ENCODE results near the gene ITPK1.

Gene ITPK1

GRCh38 chr14:93012506-93012905 lies 103.2 kb downstream of the ITPK1 start:
- no peak for TF ChIP-seq KLF7 (tag by site-specific recombination; IDR thresholded peaks at IDR 0.05; ENCODE audit: borderline replicate concordance)
- TF ChIP-seq ZNF37A (tag by site-specific recombination; IDR thresholded peaks at IDR 0.05): no peak
- Histone ChIP-seq H3K4me1 (ENCODE audit: control insufficient read depth, insufficient read depth, low read length) (peaks cover 5% of the 10 kb centered on the region), H3K4me3 (ENCODE audit: low read depth, low read length) (no peak overlapping the region), H3K9me3 (ENCODE audit: control insufficient read depth, insufficient read depth, low read depth, low read length) (no peaks in the 10 kb centered on the region), H3K27ac (ENCODE audit: extremely low read depth, low read depth, low read length) (no peak overlapping the region), H3K36me3 (ENCODE audit: control insufficient read depth in 2 of 2, insufficient read depth in 1 of 2, low read length in 2 of 2) (peaks cover 0 to 4% of the 10 kb centered on the region in 2 experiments; a peak in 1 of 3 replicates)
- CTCF ChIA-PET: no interaction called here
- POLR2A ChIA-PET: no interaction called here

GRCh38 chr14:93011650-93012325 lies 103.9 kb downstream of the ITPK1 start:
- Histone ChIP-seq H3K36me3 (ENCODE audit: control insufficient read depth in 2 of 2, insufficient read depth in 1 of 2, low read length in 2 of 2) (peaks cover 0 to 4% of the 10 kb centered on the region in 2 experiments; a peak in 1 of 3 replicates), H3K27ac (ENCODE audit: extremely low read depth, low read depth, low read length) (no peak overlapping the region), H3K4me1 (ENCODE audit: control insufficient read depth, insufficient read depth, low read length) (peaks cover 5% of the 10 kb centered on the region), H3K9me3 (ENCODE audit: control insufficient read depth, insufficient read depth, low read depth, low read length) (no peaks in the 10 kb centered on the region), H3K4me3 (ENCODE audit: low read depth, low read length) (no peak overlapping the region)
- no peak for TF ChIP-seq BCL6B (tag by site-specific recombination; IDR thresholded peaks at IDR 0.05)
- TF ChIP-seq ZNF426 (tag by site-specific recombination; IDR thresholded peaks at IDR 0.05): no peak
- TF ChIP-seq ZFP37 (tag by site-specific recombination; IDR thresholded peaks at IDR 0.05): no peak
- TF ChIP-seq BCL11A (tag by site-specific recombination; IDR thresholded peaks at IDR 0.05; ENCODE audit: low read depth): no peak
- TF ChIP-seq HOXC10 (CRISPR knock-in tag; IDR thresholded peaks at IDR 0.05): no peak
- TF ChIP-seq ZSCAN23 (tag by site-specific recombination; IDR thresholded peaks at IDR 0.05): no peak
- TF ChIP-seq KLF8 (tag by site-specific recombination; IDR thresholded peaks at IDR 0.05): no peak
- ChIA-PET POLR2A (no interaction called here), CTCF (interaction anchor here (1.0 kb wide), 1 partner anchor 101 kb away, joined by 4 read pairs; no protein-coding TSS in a partner anchor)

- TF ChIP-seq HOXC10 (CRISPR knock-in tag; IDR thresholded peaks at IDR 0.05) (no peak), ZNF433 (tag by site-specific recombination; IDR thresholded peaks at IDR 0.05; ENCODE audit: low read depth) (no peak), ZNF114 (tag by site-specific recombination; IDR thresholded peaks at IDR 0.05) (no peak), PRDM6 (tag by site-specific recombination; IDR thresholded peaks at IDR 0.05) (no peak), ZFHX2 (tag by site-specific recombination; conservative IDR thresholded peaks at IDR 0.05) (no peak), ZNF10 (tag by site-specific recombination; IDR thresholded peaks at IDR 0.05) (no peak), ZNF391 (tag by site-specific recombination; IDR thresholded peaks at IDR 0.05; ENCODE audit: borderline replicate concordance, low read depth) (no peak), GFI1B (tag by site-specific recombination; IDR thresholded peaks at IDR 0.05) (no peak)
- H3K27ac ChIP-seq (ENCODE audit: extremely low read depth, low read depth, low read length): no peak overlapping the region
- H3K4me3 ChIP-seq (ENCODE audit: low read depth, low read length): no peak overlapping the region
- H3K4me1 ChIP-seq (ENCODE audit: control insufficient read depth, insufficient read depth, low read length): peaks cover 5% of the 10 kb centered on the region
- no peaks in the 10 kb centered on the region for H3K9me3 ChIP-seq (ENCODE audit: control insufficient read depth, insufficient read depth, low read depth, low read length)
- H3K36me3 ChIP-seq (ENCODE audit: control insufficient read depth in 2 of 2, insufficient read depth in 1 of 2, low read length in 2 of 2): peaks cover 0 to 1% of the 10 kb centered on the region in 2 experiments; a peak in 1 of 3 replicates
- POLR2A ChIA-PET: no interaction called here
- CTCF ChIA-PET: interaction anchor here (1.0 to 1.2 kb wide), 2 partner anchors 61 to 102 kb away, joined by 3 to 4 read pairs; no protein-coding TSS in a partner anchor
Observed at GRCh38 chr14:93011141-93011529, 104.6 kb downstream of the ITPK1 start.
